Neural cell (in vitro differentiated cells): ENCODE results near the gene CDK9.

Experiments used
- EP300 ChIP-seq: fragments of 450-650 bp; conservative IDR thresholded peaks from 2 replicates; pipeline ENCODE4 v1.6.1; 2014; ENCODE audit warnings: antibody characterized with exemption, mild to moderate bottlenecking, moderate library complexity; ENCODE audit not compliant: poor library complexity, severe bottlenecking
- EZH2 ChIP-seq: fragments of 200-600, 300-800 bp; shearing (Covaris generic), sonication (generic); IDR thresholded peaks from 2 replicates; pipeline ENCODE4 v1.6.1; 2014; ENCODE audit warnings: antibody characterized with exemption, low read length, borderline replicate concordance, mild to moderate bottlenecking; ENCODE audit not compliant: insufficient read depth, poor library complexity, severe bottlenecking
- MXI1 ChIP-seq: fragments of 450-650 bp; conservative IDR thresholded peaks from 2 replicates; pipeline ENCODE4 v1.6.1; 2014; ENCODE audit warnings: antibody characterized with exemption, mild to moderate bottlenecking; ENCODE audit not compliant: poor library complexity, severe bottlenecking
- POLR2AphosphoS5 ChIP-seq: IDR thresholded peaks from 2 replicates; pipeline ENCODE4 v1.6.1; 2012
- RAD21 ChIP-seq: fragments of 450-650 bp; conservative IDR thresholded peaks from 2 replicates; pipeline ENCODE4 v1.6.1; 2014; ENCODE audit warnings: antibody characterized with exemption, mild to moderate bottlenecking, moderate library complexity
- TAF1 ChIP-seq: IDR thresholded peaks from 2 replicates; pipeline ENCODE4 v1.6.1; 2012; ENCODE audit warnings: low read depth
- TF ChIP-seq, protein P1 (sequence below): fragments of 450-650 bp; IDR thresholded peaks from 2 replicates; pipeline ENCODE4 v1.5.1; 2014; ENCODE audit warnings: antibody characterized with exemption, mild to moderate bottlenecking, moderate library complexity; ENCODE audit not compliant: poor library complexity, severe bottlenecking
- TF ChIP-seq, protein P2 (sequence below): IDR thresholded peaks from 2 replicates; pipeline ENCODE4 v1.6.1; 2012; ENCODE audit warnings: borderline replicate concordance

DNA sequence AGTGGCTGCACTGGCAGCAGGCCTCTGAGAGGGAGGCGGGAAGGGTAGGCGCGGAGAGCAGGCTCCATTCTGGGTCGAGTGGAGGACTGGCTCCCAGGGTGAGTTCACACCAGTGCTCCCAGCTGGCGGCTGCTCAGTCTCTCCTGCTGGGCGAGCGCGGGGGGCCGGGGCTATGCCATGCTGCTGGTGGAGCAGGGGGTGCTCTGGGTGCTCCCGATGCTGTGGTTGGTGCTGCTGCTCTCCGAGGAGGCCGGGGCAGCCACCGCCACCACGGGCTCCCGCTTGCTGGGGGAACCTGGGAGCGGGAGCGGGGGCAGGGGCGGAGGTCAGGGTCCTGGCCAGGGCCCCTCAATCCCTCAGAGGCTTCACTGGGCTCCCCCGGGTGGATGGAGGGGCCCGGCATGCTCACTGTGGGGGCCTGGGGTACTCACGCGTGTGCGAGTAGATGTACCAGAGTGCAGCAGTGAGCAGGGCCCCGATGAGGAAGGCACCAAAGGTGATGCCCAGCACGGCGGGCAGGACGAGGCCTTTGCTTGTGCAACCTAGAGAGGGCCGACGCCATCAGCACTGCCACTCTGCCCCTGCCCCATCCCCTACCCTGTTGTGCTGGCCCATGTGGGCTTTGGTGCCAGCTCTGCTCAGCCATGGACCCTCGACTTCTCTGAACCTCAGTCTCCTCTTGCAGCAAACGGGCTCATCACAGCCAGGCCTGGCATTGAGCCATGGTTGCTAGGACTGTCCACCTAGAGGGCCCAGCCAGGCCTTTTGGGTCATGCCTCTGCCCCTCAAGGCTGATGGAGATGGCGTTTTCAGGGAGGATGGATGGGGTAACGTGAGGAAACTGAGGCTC lies 29.9 kb downstream of the CDK9 start:
- TF ChIP-seq EP300 (no peak), TAF1 (no peak), POLR2AphosphoS5 (no peak), EZH2 (no peak), MXI1 (no peak), RAD21 (no peak)
- TF ChIP-seq, protein P1, sequence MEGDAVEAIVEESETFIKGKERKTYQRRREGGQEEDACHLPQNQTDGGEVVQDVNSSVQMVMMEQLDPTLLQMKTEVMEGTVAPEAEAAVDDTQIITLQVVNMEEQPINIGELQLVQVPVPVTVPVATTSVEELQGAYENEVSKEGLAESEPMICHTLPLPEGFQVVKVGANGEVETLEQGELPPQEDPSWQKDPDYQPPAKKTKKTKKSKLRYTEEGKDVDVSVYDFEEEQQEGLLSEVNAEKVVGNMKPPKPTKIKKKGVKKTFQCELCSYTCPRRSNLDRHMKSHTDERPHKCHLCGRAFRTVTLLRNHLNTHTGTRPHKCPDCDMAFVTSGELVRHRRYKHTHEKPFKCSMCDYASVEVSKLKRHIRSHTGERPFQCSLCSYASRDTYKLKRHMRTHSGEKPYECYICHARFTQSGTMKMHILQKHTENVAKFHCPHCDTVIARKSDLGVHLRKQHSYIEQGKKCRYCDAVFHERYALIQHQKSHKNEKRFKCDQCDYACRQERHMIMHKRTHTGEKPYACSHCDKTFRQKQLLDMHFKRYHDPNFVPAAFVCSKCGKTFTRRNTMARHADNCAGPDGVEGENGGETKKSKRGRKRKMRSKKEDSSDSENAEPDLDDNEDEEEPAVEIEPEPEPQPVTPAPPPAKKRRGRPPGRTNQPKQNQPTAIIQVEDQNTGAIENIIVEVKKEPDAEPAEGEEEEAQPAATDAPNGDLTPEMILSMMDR, result no peak
- TF ChIP-seq, protein P2, sequence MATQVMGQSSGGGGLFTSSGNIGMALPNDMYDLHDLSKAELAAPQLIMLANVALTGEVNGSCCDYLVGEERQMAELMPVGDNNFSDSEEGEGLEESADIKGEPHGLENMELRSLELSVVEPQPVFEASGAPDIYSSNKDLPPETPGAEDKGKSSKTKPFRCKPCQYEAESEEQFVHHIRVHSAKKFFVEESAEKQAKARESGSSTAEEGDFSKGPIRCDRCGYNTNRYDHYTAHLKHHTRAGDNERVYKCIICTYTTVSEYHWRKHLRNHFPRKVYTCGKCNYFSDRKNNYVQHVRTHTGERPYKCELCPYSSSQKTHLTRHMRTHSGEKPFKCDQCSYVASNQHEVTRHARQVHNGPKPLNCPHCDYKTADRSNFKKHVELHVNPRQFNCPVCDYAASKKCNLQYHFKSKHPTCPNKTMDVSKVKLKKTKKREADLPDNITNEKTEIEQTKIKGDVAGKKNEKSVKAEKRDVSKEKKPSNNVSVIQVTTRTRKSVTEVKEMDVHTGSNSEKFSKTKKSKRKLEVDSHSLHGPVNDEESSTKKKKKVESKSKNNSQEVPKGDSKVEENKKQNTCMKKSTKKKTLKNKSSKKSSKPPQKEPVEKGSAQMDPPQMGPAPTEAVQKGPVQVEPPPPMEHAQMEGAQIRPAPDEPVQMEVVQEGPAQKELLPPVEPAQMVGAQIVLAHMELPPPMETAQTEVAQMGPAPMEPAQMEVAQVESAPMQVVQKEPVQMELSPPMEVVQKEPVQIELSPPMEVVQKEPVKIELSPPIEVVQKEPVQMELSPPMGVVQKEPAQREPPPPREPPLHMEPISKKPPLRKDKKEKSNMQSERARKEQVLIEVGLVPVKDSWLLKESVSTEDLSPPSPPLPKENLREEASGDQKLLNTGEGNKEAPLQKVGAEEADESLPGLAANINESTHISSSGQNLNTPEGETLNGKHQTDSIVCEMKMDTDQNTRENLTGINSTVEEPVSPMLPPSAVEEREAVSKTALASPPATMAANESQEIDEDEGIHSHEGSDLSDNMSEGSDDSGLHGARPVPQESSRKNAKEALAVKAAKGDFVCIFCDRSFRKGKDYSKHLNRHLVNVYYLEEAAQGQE, result no peak
